Measurements from ENCODE around the gene LYPLAL1.

DNA sequence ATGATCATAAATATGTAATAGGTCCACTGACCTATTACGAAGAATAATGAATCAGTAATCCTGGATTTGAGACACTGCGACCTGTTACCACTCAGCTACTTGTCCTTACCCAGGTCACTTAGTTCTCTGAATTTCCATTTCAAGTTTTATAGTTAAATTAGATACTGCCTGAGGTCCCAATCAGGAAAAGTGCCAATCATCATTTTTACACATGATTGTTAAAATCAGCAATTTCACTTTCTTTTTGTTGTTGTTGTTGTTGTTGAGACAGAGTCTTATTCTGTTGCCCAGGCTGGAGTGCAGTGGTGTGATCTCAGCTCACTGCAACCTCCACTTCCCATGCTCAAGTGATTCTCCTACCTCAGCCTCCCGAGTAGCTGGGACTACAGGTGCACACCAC is 22.8 kb upstream of the LYPLAL1 start:
- TF ChIP-seq CTCF (IDR thresholded peaks at IDR 0.05; ENCODE audit: poor library complexity) (no peak), EZH2 (IDR thresholded peaks at IDR 0.05; ENCODE audit: borderline replicate concordance) (no peak)
